Vagina (tissue), 2 donors: ENCODE results near the gene PCDHA12.

ENCODE experiments used
- POLR2A ChIP-seq, 2 donors: fragments of 450-650 bp; IDR thresholded peaks; one replicate each; pipeline ENCODE4 v1.6.1; 2017; ENCODE audit warnings: antibody characterized with exemption in 2 of 2, mild to moderate bottlenecking in 2 of 2, moderate library complexity in 2 of 2
- POLR2AphosphoS5 ChIP-seq, 2 donors: sonication (generic); formaldehyde crosslinking; IDR thresholded peaks; one replicate each; pipeline ENCODE4 v1.9.0; 2017; ENCODE audit warnings: antibody characterized with exemption in 2 of 2, mild to moderate bottlenecking in 2 of 2, low read depth in 1 of 2; ENCODE audit not compliant: insufficient read depth in 1 of 2
- TF ChIP-seq, protein P1 (sequence below), 3 experiments: fragments of 450-650 bp in 2 of 3; fragments of 200-600 bp in 1 of 3; sonication (generic) in 1 of 3; IDR thresholded peaks; one replicate each; pipeline ENCODE4 v1.5.1; 2017 to 2019; ENCODE audit warnings: antibody characterized with exemption in 3 of 3, mild to moderate bottlenecking in 2 of 3, moderate library complexity in 2 of 3

- TF ChIP-seq, protein P1, sequence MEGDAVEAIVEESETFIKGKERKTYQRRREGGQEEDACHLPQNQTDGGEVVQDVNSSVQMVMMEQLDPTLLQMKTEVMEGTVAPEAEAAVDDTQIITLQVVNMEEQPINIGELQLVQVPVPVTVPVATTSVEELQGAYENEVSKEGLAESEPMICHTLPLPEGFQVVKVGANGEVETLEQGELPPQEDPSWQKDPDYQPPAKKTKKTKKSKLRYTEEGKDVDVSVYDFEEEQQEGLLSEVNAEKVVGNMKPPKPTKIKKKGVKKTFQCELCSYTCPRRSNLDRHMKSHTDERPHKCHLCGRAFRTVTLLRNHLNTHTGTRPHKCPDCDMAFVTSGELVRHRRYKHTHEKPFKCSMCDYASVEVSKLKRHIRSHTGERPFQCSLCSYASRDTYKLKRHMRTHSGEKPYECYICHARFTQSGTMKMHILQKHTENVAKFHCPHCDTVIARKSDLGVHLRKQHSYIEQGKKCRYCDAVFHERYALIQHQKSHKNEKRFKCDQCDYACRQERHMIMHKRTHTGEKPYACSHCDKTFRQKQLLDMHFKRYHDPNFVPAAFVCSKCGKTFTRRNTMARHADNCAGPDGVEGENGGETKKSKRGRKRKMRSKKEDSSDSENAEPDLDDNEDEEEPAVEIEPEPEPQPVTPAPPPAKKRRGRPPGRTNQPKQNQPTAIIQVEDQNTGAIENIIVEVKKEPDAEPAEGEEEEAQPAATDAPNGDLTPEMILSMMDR (IDR thresholded peaks at IDR 0.05) = no peak
- TF ChIP-seq POLR2A (IDR thresholded peaks at IDR 0.05) (no peak), POLR2AphosphoS5 (IDR thresholded peaks at IDR 0.05; ENCODE audit: insufficient read depth in 1 of 2, low read depth in 1 of 2) (no peak)
Observed at GRCh38 chr5:140842798-140843733, 32.0 kb upstream of the PCDHA12 start.
